Measurements from ENCODE around the gene MLC1. TPM values are rescaled to one million over a fixed set of nuclear protein-coding genes. Genes with fewer than 3 reads are reported as not detected.

MLC1 gene
- total RNA-seq, 1 experiment from 2014 or later = not detected

DNA sequence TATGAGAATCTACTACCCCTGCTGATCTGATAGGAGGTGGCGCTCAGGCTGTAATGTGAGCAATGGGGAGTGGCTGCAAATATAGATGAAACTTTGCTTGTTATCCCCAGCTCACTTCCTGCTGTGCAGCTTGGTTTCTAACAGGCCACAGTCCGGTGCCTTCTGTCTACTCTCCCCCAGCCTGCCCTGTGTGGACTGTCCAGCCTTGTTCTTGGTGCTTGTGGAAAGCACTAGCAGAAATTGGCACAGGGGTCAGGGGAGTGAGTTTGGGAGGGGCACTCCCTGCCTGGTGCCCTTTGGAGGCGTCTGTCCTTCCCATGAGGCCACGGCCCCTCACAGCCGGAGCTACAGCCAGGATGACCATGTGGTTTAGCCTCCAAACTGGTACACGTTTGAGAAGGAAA lies 18.9 kb upstream of the MLC1 start:
- ATAC-seq (no peak), DNase-seq (ENCODE audit: low read depth, low spot score) (no peak)
- intact Hi-C loops (cut with micrococcal nuclease; ENCODE audit: unreplicated experiment) (no loop called here), in situ Hi-C loops (cut with HindIII; ENCODE audit: low pct_unique_long_range_greater_than_20kb, low sequenced_read_pairs) (no loop called here)
- POLR2A ChIA-PET = no interaction called here
- Histone ChIP-seq H3K36me3 (ENCODE audit: control insufficient read depth, insufficient read depth, low read length) (no peaks in the 10 kb centered on the region), H3K4me3 (ENCODE audit: low read depth in 2 of 2, low read length in 2 of 2) (no peak overlapping the region), H3K27ac (ENCODE audit: low read length) (no peak overlapping the region), H3K9me3 (ENCODE audit: control insufficient read depth, insufficient read depth, low read depth, low read length) (no peaks in the 10 kb centered on the region), H3K27me3 (ENCODE audit: control insufficient read depth, insufficient read depth, low read length) (no peaks in the 10 kb centered on the region), H3K4me1 (ENCODE audit: control insufficient read depth, insufficient read depth, low read length) (no peaks in the 10 kb centered on the region)
- CTCF ChIA-PET = no interaction called here
- no TSS peak for BruUV-seq (replicated peaks)
- no peak for TF ChIP-seq TCF7L2 (IDR thresholded peaks at IDR 0.05; ENCODE audit: low read depth, low read length)
- no peak for TF ChIP-seq REST (IDR thresholded peaks at IDR 0.05; ENCODE audit: insufficient read depth in 1 of 2, low read depth in 2 of 2, low read length in 1 of 2)
- TF ChIP-seq, protein P1, sequence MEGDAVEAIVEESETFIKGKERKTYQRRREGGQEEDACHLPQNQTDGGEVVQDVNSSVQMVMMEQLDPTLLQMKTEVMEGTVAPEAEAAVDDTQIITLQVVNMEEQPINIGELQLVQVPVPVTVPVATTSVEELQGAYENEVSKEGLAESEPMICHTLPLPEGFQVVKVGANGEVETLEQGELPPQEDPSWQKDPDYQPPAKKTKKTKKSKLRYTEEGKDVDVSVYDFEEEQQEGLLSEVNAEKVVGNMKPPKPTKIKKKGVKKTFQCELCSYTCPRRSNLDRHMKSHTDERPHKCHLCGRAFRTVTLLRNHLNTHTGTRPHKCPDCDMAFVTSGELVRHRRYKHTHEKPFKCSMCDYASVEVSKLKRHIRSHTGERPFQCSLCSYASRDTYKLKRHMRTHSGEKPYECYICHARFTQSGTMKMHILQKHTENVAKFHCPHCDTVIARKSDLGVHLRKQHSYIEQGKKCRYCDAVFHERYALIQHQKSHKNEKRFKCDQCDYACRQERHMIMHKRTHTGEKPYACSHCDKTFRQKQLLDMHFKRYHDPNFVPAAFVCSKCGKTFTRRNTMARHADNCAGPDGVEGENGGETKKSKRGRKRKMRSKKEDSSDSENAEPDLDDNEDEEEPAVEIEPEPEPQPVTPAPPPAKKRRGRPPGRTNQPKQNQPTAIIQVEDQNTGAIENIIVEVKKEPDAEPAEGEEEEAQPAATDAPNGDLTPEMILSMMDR (IDR thresholded peaks at IDR 0.05) = no peak
- TF ChIP-seq SIN3A (IDR thresholded peaks at IDR 0.05; ENCODE audit: borderline replicate concordance, insufficient read depth, low read depth, low read length) = no peak
- no peak for TF ChIP-seq POLR2AphosphoS5 (IDR thresholded peaks at IDR 0.05; ENCODE audit: low read depth, low read length)

- DNase-seq (ENCODE audit: low read depth, low spot score) = no peak
- in situ Hi-C loops (cut with HindIII; ENCODE audit: low pct_unique_long_range_greater_than_20kb, low sequenced_read_pairs) = no loop called here
- ATAC-seq = no peak; the same call in 1 of the 2 replicates
- Histone ChIP-seq H3K4me3 (ENCODE audit: low read depth in 2 of 2, low read length in 2 of 2) (no peak overlapping the region), H3K27ac (ENCODE audit: low read length) (no peak overlapping the region), H3K9me3 (ENCODE audit: control insufficient read depth, insufficient read depth, low read depth, low read length) (no peaks in the 10 kb centered on the region), H3K27me3 (ENCODE audit: control insufficient read depth, insufficient read depth, low read length) (no peaks in the 10 kb centered on the region), H3K4me1 (ENCODE audit: control insufficient read depth, insufficient read depth, low read length) (no peaks in the 10 kb centered on the region), H3K36me3 (ENCODE audit: control insufficient read depth, insufficient read depth, low read length) (no peaks in the 10 kb centered on the region)
- ChIA-PET POLR2A (no interaction called here), CTCF (no interaction called here)
- TF ChIP-seq REST (IDR thresholded peaks at IDR 0.05; ENCODE audit: insufficient read depth in 1 of 2, low read depth in 2 of 2, low read length in 1 of 2) (no peak), SIN3A (IDR thresholded peaks at IDR 0.05; ENCODE audit: borderline replicate concordance, insufficient read depth, low read depth, low read length) (no peak)
- intact Hi-C loops (cut with micrococcal nuclease; ENCODE audit: unreplicated experiment) = no loop called here
- no TSS peak for BruUV-seq (replicated peaks)
Observed at GRCh38 chr22:50102946-50103345, 17.7 kb upstream of the MLC1 start.
